GM18505 (cell line): ENCODE data around the gene TEX30.

ENCODE experiments used
- ATAC-seq: cut with Tn5 transposase; IDR thresholded peaks from one replicate; pipeline ENCODE4 v1.9.1; 2021; ENCODE audit not compliant: unreplicated experiment
- POLR2A ChIP-seq: IDR thresholded peaks from 4 replicates; pipeline ENCODE4 v1.6.1; 2011; ENCODE audit warnings: borderline replicate concordance; ENCODE audit not compliant: insufficient read depth, insufficient read length; ENCODE audit errors: extremely low read depth

Gene TEX30

DNA sequence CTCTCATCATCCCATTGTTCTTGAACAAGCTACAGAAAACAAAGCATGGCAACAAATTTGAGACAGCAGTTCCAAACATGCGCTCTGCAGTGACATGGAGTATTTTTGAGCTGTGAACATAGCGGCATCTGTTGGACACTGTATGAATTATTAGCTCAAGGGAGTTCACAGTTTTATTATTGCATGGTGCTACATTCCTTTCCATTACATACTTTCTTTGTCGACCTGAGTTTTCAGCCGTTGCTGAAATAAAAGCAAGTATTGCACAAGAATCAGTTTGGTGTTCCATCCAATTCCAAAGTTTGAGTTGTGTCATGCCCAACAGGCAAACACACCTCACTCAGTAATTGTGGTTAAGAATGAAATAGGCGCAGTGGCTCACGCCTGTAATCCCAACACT, 48.7 kb downstream of the TEX30 start:
- no peak for ATAC-seq
- TF ChIP-seq POLR2A = no peak

DNA sequence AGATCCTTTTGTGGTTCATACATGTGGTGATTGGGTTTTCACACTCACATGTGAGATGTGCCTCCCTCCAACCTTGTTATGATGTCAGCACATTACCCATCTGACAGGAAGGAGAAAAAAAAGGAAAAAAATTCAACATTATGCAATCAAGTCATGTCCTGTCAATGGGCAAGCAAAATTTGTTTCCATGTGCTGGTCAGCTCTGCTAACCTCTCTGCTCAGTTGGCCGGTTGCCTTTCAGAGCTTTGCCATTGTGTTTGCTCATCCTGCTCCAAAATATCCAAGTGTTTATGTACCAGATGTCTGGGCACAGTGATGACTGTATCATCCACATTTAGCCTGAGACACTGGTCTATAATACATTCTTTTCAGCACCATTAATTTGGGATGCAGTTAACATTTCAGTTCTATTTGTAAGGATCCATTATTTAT, 51.8 kb downstream of the TEX30 start:
- ATAC-seq = no peak

DNA sequence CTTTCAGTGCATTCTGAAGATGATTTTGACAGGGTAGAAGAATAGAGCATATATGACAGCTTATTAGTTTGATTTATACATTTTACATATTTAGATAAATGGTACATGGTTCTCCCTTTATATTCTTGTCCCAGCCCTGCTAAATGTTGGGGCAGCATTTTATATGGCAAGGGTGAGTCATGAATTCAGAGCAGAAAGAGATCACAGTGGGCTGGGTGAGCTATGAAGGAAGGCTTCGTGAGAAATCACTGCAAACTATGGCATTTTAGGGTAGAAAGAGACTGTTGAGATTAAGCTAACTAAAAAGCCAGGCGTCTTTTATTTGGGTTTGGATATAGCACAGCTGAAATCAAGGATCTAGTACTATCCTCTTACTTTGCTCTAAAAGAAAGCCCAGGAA, 54.8 kb downstream of the TEX30 start:
- no peak for TF ChIP-seq POLR2A
- no peak for ATAC-seq

More for the DNA sequence above, 51.8 kb downstream of the TEX30 start:
- no peak for TF ChIP-seq POLR2A
